B cell (primary cell): ENCODE data around the gene ATP8B1.

Experiments used
- CTCF ChIP-seq: fragments of 200-600 bp; IDR thresholded peaks from one replicate; pipeline ENCODE4 v1.8.0; 2022; ENCODE audit warnings: antibody characterized with exemption, mild to moderate bottlenecking
- EZH2 ChIP-seq: IDR thresholded peaks from 2 replicates; pipeline ENCODE4 v1.6.1; 2012; ENCODE audit warnings: borderline replicate concordance, low read depth, mild to moderate bottlenecking, moderate library complexity, low read length; ENCODE audit not compliant: insufficient read depth, poor library complexity, severe bottlenecking

GRCh38 chr18:57814555-57814954, 11.4 kb upstream of the ATP8B1 start:
- TF ChIP-seq CTCF (no peak), EZH2 (no peak)
